Lung (tissue), 12 donors: ENCODE data around the gene C3AR1. TPM values are rescaled to one million over a fixed set of nuclear protein-coding genes. Genes with fewer than 3 reads are reported as not detected.
A peak's percentile ranks its signal among the peaks of the same experiment; 100 is the strongest.
"Not testable (repeated sequence)": the region's sequence is repeated elsewhere in the genome, so short reads cannot be mapped to it uniquely, and the experiment has no call there.

Experiments
- ATAC-seq: fragments of 200-7000 bp; cut with Tn5 transposase; one replicate; pipeline ENCODE4 v1.9.1; 2020; ENCODE audit warnings: moderate number of reproducible peaks; ENCODE audit not compliant: insufficient read depth, low FRiP score
- DNase-seq, 3 donors: peaks; one replicate each; pipeline ENCODE4 v3.0.0-alpha.2; 2013 to 2017
- H3K27ac ChIP-seq, 2 donors: one replicate each; pipeline ENCODE4 v1.5.1; 2013; ENCODE audit warnings: mild to moderate bottlenecking in 2 of 2, moderate library complexity in 2 of 2, control low read depth in 1 of 2, inconsistent platforms in 1 of 2, low read depth in 1 of 2, low read length in 1 of 2
- H3K27me3 ChIP-seq, 3 donors: one replicate each; pipeline ENCODE4 v1.5.1; 2013; ENCODE audit warnings: low read length in 2 of 3; ENCODE audit not compliant: control insufficient read depth in 3 of 3, insufficient read depth in 3 of 3
- H3K36me3 ChIP-seq, 4 donors: one replicate each; pipeline ENCODE4 v1.5.1; 2013; ENCODE audit warnings: low read length in 4 of 4, mild to moderate bottlenecking in 1 of 4, moderate library complexity in 1 of 4; ENCODE audit not compliant: control insufficient read depth in 4 of 4, insufficient read depth in 4 of 4
- H3K4me1 ChIP-seq, 5 donors: one replicate each; pipeline ENCODE4 v1.5.1; 2013; ENCODE audit warnings: low read length in 5 of 5, mild to moderate bottlenecking in 2 of 5, moderate library complexity in 1 of 5; ENCODE audit not compliant: control insufficient read depth in 5 of 5, insufficient read depth in 5 of 5
- H3K4me3 ChIP-seq: one replicate; pipeline ENCODE4 v1.5.1; 2013; ENCODE audit warnings: mild to moderate bottlenecking, control low read depth, moderate library complexity
- H3K9ac ChIP-seq, 2 donors: one replicate each; pipeline ENCODE4 v1.5.1; 2013; ENCODE audit warnings: low read length in 2 of 2, control low read depth in 1 of 2; ENCODE audit not compliant: insufficient read depth in 1 of 2
- H3K9me3 ChIP-seq, 4 donors: one replicate each; pipeline ENCODE4 v1.5.1; 2013; ENCODE audit warnings: low read length in 3 of 4, mild to moderate bottlenecking in 1 of 4, moderate library complexity in 1 of 4; ENCODE audit not compliant: control insufficient read depth in 4 of 4, insufficient read depth in 3 of 4
- CTCF ChIP-seq: IDR thresholded peaks from 2 replicates; pipeline ENCODE4 v1.5.1; 2012; ENCODE audit warnings: mild to moderate bottlenecking; ENCODE audit errors: control extremely low read depth, extremely low read depth
- WGBS, 2 donors: extraction: QIAGEN DNeasy Blood & Tissue Kit; methylation state at CpG; one replicate each; pipeline ENCODE4 v1.1.7; 2013; 5-methylcytosine and 5-hydroxymethylcytosine counted together
- polyA plus RNA-seq, 2 donors: library from polyadenylated mRNA; stranded (reverse); fragments of 200-250 nt; gene quantifications; one replicate each; pipeline ENCODE4 v1.2.1, GENCODE V29; 2013
- total RNA-seq, 2 donors: library from RNA; depleted of rRNA in 1 of 2; stranded (reverse); fragments of >200 nt in 1 of 2; gene quantifications; one replicate each; pipeline ENCODE4 v1.2.1, GENCODE V29; 2014 to 2021
- donor health status: control.
- donor health status: control.
- donor health status: Bipolar disorder and iron deficiency.
- donor health status: healthy.
- donor health status: DM: yes; HTN: yes; CAD: no.

C3AR1 gene
- total and polyA plus RNA-seq, 4 donors = 6.9 to 209 (median 26.3) TPM

DNA sequence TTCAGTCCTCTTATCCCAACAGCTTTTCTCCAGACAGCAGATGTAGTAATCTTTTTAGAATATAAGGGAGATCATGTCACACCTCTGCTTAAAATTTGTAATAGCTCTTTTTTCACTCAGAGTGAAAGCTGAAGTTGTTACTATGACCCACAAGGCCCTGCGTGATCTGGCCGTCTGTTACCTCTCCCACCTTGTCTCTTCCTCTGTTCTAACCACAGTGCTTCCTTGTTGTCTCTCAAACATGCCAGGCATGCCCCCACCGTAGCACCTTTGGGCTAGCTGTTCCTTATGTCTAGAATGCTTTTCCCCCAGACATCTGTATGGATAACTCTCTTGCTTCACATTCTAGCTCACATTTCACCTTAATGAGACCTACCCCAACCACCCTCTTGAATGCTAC lies 22.4 kb upstream of the C3AR1 start:
- 21 to 55% methylated on average over 3 of the region's 3 CpGs for whole genome bisulfite sequencing, 2 donors
- DNase-seq (no peak), ATAC-seq (no peak)
- no peak for TF ChIP-seq CTCF
- H3K27ac ChIP-seq = no peak overlapping the region
- no peak overlapping the region for H3K4me3 ChIP-seq
- H3K27me3 ChIP-seq = no peaks in the 10 kb centered on the region
- no peak overlapping the region for H3K9ac ChIP-seq
- peaks cover 0 to 5% (median 0%) of the 10 kb centered on the region in 5 donors for H3K4me1 ChIP-seq
- peaks cover 17 to 37% (median 27%) of the 10 kb centered on the region in 4 donors for H3K36me3 ChIP-seq
- H3K9me3 ChIP-seq = no peaks in the 10 kb centered on the region

- Histone ChIP-seq H3K27me3 (no peaks in the 10 kb centered on the region), H3K9ac (no peak overlapping the region), H3K4me3 (no peak overlapping the region), H3K4me1 (peaks cover 0 to 12% (median 4%) of the 10 kb centered on the region in 5 donors), H3K9me3 (no peaks in the 10 kb centered on the region), H3K36me3 (peaks cover 9 to 29% (median 20%) of the 10 kb centered on the region in 4 donors), H3K27ac (no peak overlapping the region)
- ATAC-seq (no peak), DNase-seq (no peak)
- 85 to 88% methylated on average over 2 of the region's 2 CpGs for WGBS, 2 donors
- no peak for TF ChIP-seq CTCF
These were observed 21.5 kb upstream of the C3AR1 start for GRCh38 chr12:8087666-8088065.

DNA sequence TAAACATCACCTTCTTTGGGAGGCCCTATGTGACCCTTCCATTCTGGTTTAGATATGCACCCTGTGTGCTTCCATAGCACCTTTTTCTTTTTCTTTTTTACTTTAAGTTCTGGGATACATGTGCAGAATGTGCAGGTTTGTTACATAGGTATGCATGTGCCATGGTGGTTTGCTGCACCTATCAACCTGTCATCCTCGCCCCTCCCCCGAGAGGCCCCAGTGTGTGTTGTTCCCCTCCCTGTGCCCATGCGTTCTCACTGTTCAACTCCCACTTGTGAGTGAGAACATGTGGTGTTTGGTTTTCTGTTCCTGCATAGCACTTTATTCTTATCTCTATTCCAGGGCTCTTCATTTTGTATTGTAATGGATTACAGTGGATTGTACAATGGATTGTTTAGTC lies 18.2 kb upstream of the C3AR1 start:
- not testable (repeated sequence) for H3K9me3 ChIP-seq, H3K27ac ChIP-seq, H3K27me3 ChIP-seq, H3K9ac ChIP-seq, DNase-seq, H3K4me3 ChIP-seq, ATAC-seq, H3K36me3 ChIP-seq
- WGBS, 2 donors = 66 to 81% methylated on average over 3 of the region's 3 CpGs
- H3K4me1 ChIP-seq = peaks cover 0 to 19% (median 5%) of the 10 kb centered on the region in 5 donors

- ATAC-seq = no peak
- WGBS, 2 donors = 5 to 7% methylated on average over 4 of the region's 4 CpGs
These were observed 16.6 kb upstream of the C3AR1 start for GRCh38 chr12:8082808-8083100.

More at GRCh38 chr12:8082808-8083100, 16.6 kb upstream of the C3AR1 start:
- no peak for DNase-seq
- H3K4me3 ChIP-seq = peak overlapping the region; percentile 99
- no peaks in the 10 kb centered on the region for H3K27me3 ChIP-seq
- TF ChIP-seq CTCF = no peak
- H3K9me3 ChIP-seq = no peaks in the 10 kb centered on the region
- H3K9ac ChIP-seq = peak overlapping the region; percentile 98 to 100
- H3K27ac ChIP-seq = peak overlapping the region; percentile 97 to 100
- H3K36me3 ChIP-seq = peaks cover 0 to 3% (median 1%) of the 10 kb centered on the region in 4 donors
- H3K4me1 ChIP-seq = peaks cover 0 to 19% (median 4%) of the 10 kb centered on the region in 5 donors
